AG10803 (cell line): ENCODE measurements around the gene UBAP1.

Experiments
- DNase-seq: peaks from one replicate; pipeline ENCODE4 v3.0.0; 2010; ENCODE audit warnings: low read depth
- H3K4me3 ChIP-seq: 2 replicates; pipeline ENCODE4 v1.5.1; 2011; ENCODE audit warnings: mild to moderate bottlenecking, low read length, control low read depth
- TF ChIP-seq, protein P1 (sequence below): conservative IDR thresholded peaks from 2 replicates; pipeline ENCODE4 v1.5.1; 2011; ENCODE audit warnings: mild to moderate bottlenecking, low read length, control low read depth, inconsistent platforms

The UBAP1 gene

DNA sequence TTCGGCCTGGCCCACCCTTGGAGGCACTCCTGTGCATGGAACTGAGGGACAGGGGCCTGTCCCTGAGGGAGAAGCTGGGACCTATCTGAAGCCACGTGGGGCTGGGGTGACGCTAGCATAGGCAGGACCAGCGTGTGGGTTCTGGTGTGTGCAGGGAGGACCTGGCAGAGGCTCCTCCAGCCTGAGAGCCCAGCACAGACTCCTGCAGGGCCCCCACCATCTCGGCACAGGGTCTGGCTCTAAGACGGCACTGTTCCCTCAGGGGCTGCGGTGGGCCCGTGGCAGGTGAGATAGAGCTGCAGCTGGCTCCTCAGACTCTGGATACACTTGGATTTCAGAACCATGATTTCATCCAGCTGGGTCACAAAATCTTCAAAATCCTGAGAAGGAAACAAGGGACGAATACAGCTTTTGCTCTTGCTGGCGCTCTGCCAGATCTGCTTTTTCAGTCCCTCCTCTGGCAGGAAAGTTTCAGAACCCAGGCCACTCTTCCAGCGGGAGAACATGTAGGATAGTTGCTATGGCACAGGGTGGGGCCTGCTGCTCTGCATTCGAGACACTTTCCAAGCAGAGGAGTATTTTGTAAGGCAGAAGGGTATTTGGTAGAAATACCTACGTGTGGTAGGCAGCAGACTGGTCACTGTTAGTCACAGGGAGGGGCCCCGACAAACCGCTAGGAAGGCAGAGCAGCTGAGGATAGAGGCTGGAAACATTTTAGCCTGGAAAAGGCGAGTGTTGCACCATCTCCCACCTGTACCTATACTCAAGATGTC, 75.5 kb downstream of the UBAP1 start:
- DNase-seq = peak; percentile 83
- TF ChIP-seq, protein P1, sequence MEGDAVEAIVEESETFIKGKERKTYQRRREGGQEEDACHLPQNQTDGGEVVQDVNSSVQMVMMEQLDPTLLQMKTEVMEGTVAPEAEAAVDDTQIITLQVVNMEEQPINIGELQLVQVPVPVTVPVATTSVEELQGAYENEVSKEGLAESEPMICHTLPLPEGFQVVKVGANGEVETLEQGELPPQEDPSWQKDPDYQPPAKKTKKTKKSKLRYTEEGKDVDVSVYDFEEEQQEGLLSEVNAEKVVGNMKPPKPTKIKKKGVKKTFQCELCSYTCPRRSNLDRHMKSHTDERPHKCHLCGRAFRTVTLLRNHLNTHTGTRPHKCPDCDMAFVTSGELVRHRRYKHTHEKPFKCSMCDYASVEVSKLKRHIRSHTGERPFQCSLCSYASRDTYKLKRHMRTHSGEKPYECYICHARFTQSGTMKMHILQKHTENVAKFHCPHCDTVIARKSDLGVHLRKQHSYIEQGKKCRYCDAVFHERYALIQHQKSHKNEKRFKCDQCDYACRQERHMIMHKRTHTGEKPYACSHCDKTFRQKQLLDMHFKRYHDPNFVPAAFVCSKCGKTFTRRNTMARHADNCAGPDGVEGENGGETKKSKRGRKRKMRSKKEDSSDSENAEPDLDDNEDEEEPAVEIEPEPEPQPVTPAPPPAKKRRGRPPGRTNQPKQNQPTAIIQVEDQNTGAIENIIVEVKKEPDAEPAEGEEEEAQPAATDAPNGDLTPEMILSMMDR = no peak
- no peak overlapping the region for H3K4me3 ChIP-seq

DNA sequence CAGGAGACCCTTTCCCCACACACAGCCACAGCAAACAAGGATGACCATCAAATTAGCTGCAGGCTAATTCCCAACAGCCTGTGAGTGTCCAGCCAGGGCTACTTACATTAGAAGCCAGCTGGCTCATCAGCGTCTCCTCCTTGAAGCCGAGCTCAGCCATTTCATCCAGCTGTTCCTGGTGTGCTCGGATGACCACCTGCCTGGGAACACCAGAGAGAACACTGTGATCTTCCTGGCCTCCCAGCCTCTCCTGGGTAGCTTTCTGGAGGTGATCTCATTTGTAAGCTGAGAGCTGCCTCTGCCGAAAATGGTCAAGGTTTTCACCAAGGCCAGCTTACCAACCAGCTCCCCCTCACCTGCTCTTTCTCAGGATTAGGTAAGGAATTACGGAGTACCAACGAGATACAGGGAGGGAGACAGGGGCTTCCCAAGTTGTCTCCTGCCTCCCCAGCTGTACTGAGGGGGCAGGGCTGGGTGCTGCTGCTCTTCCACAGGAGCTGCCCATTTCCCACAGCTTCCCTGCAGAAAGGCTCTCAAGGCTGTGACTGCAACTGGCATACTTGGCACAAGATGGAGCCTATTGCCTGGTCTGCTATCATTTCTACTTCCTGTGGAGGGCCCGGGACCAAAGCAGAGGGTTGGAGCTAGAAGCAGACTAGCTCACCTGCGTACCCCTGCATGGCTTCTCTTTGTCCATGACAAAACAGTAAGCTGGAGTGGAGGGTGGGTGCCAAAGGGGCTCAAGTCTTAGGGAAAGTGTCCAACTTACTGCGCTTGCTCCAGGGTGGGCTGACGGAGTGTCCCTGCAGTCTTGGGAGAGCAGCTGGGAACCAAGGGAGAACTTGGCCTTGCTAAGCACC, 76.4 kb downstream of the UBAP1 start:
- DNase-seq = peak; percentile 41
- TF ChIP-seq, protein P1 = peak; percentile 28
- H3K4me3 ChIP-seq = no peak overlapping the region

DNA sequence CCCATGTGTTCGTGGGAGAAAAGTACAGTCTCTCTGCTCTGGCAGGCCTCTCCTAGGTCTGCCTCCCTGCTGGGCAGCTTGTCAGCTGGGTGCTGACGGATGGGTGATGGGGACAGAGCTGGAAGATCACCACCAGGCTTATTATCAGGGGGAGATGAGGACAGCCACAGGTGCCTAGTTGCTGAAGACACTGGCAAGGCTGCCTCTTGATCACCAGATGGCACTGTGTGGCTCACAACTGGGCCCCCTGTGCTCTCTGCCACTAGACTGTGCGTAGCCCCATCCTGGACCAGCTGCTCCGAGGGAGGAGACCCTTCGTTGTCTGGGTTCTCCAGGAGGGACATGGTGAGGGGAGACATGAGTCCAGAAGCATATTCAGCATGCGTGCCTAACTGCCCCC, 77.3 kb downstream of the UBAP1 start:
- TF ChIP-seq, protein P1 = peak; percentile 16
- no peak for DNase-seq

DNA sequence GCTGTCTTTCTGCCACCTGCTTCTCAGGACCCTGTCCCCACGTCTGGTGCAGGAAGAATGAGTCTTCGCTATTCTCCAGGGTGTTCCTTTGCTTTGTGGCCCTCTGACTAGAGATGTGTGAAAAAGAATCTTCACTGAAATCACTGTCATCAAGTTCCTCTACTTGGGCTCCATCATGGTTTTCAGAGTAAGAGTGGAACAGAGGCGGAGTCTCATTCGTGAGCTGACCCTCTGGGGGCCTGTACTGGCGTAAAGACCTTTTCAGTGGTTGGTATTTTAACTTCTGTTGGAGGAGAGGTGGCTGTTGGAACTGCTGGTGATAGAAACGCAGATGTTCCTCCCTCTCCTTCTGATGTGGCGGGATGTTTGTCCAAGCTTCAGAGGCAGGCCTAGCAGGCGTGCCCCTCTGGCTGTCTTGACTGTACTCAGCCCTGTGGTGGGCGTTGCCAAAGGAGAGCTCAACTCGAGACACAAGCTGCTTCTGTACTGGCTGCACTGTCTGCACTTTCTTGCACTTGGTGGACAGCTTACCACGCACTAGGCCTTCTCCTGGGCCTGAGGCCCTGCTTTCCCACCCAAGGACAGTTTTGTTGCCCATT, 78.2 kb downstream of the UBAP1 start:
- H3K4me3 ChIP-seq = no peak overlapping the region
- no peak for DNase-seq
- TF ChIP-seq, protein P1 = no peak

More for the DNA sequence above, 77.3 kb downstream of the UBAP1 start:
- no peak overlapping the region for H3K4me3 ChIP-seq

DNA sequence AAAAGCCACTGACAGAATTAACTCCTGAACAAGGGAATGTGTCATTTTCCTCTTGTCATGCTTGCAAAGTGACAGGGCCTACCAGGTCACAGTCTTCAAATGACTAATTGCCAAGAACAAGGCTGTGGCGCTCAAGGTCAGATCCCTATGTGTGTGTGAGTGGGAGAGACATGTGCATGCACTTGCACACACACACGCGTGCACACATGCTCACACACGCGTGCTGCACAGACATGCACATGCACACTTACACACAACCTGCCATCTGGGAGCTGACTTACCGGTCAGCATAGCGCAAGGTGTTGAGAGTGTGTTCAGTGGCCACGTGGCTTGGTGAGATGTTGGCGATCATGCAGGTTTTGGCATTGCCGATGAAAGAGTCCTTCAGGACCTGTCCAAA, 80.5 kb downstream of the UBAP1 start:
- DNase-seq = no peak
- H3K4me3 ChIP-seq = no peak overlapping the region
- TF ChIP-seq, protein P1 = no peak

DNA sequence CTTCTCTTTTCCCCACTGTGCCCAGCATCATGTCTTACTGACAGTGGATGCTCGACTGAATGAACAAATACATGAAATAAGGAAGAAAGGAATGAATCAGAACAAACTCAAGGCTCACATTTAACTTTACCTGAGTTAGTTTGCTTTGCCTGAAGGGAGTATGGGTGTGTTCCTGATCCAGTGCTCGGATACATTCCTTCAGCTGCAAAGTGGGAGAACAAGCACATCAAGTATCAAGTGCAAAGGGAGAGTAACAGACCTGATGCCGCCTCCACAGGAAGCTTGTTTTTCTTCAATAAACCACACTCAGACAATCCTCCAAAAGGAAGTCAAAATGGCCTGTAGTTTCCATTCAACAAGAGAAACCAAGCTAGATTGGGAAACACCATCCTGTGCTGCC, 84.1 kb downstream of the UBAP1 start:
- TF ChIP-seq, protein P1 = no peak
- no peak for DNase-seq
- no peak overlapping the region for H3K4me3 ChIP-seq
